ENCODE results near the gene E2F4. TPM values are rescaled to one million over a fixed set of nuclear protein-coding genes. Genes with fewer than 3 reads are reported as not detected.

Gene E2F4
- total and polyA plus RNA-seq, 2 of the 8 experiments (the other 6 are each of a cell fraction or from before 2014, with no cell fraction given), result 79.9 to 157 TPM

- TF ChIP-seq HDAC2 (IDR thresholded peaks at IDR 0.05; ENCODE audit: borderline replicate concordance in 1 of 2, low read depth in 2 of 2, low read length in 2 of 2), result no peak
- TF ChIP-seq TEAD4 (IDR thresholded peaks at IDR 0.05; ENCODE audit: low read depth, low read length), result no peak
- TF ChIP-seq YY1 (IDR thresholded peaks at IDR 0.05; ENCODE audit: low read depth, low read length), result no peak
Measured at GRCh38 chr16:67176662-67177061, 15.3 kb upstream of the E2F4 start (continued).
